Endothelial cell of umbilical vein (primary cell): ENCODE results near the gene OSGIN1. TPM values are rescaled to one million over a fixed set of nuclear protein-coding genes. Genes with fewer than 3 reads are reported as not detected.

Experiments
- BruUV-seq: library from RNA; stranded (reverse); fragments of 400-500 nt; replicated peaks from 2 replicates; lab custom pipeline; 2021; lab: Mats Ljungman, UMichigan
- CTCF ChIA-PET: fragments of 300-600, 350-600 bp; sonication (Branson Sonifier 250); formaldehyde crosslinking; loops from one replicate; lab custom pipeline; 2021; ENCODE audit warnings: antibody characterized with exemption, inconsistent platforms; lab: Charles Lee
- POLR2A ChIA-PET: fragments of 300-600, 350-600 bp; sonication (Branson Sonifier 250); formaldehyde crosslinking; loops from one replicate; lab custom pipeline; 2021; ENCODE audit warnings: antibody characterized with exemption, inconsistent platforms; lab: Charles Lee
- DNase-seq: peaks from one replicate; pipeline ENCODE4 v3.0.0-alpha.2; 2011; ENCODE audit warnings: low read depth, low spot score
- FAIRE-seq: peaks from 2 replicates; lab custom pipeline; 2011; peaks lifted over from hg19 to GRCh38; lab: Jason Lieb, UNC
- H2AFZ ChIP-seq: 2 replicates; pipeline ENCODE4 v1.6.0; 2012; ENCODE audit warnings: low read depth, low read length, control low read depth, inconsistent platforms
- H3K27ac ChIP-seq: 2 replicates; pipeline ENCODE4 v1.5.1; 2011; ENCODE audit warnings: low read depth, mild to moderate bottlenecking, control low read depth, low read length, moderate library complexity; ENCODE audit not compliant: insufficient read depth
- H3K27me3 ChIP-seq, 2 experiments: 2 replicates each; pipeline versions ENCODE4 v1.6.0 to v1.6.1; 2011; ENCODE audit warnings: low read length in 2 of 2, mixed read lengths in 1 of 2; ENCODE audit not compliant: control insufficient read depth in 2 of 2, insufficient read depth in 2 of 2
- H3K36me3 ChIP-seq, 2 experiments: 2 replicates in 1 of 2; 3 replicates in 1 of 2; pipeline ENCODE4 v1.5.1; 2011; ENCODE audit warnings: low read length in 2 of 2, mild to moderate bottlenecking in 1 of 2, moderate library complexity in 1 of 2; ENCODE audit not compliant: control insufficient read depth in 2 of 2, insufficient read depth in 2 of 2; ENCODE audit errors: extremely low read depth in 1 of 2
- H3K4me1 ChIP-seq: 3 replicates; pipeline ENCODE4 v1.5.1; 2011; ENCODE audit warnings: mild to moderate bottlenecking, low read length; ENCODE audit not compliant: control insufficient read depth, insufficient read depth; ENCODE audit errors: extremely low read depth
- H3K4me2 ChIP-seq: 2 replicates; pipeline ENCODE4 v1.6.1; 2011; ENCODE audit warnings: low read length, control low read depth, mixed read lengths; ENCODE audit not compliant: insufficient read depth
- H3K4me3 ChIP-seq, 3 experiments: fragments of 200-600 bp in 1 of 3; sonication (generic), shearing (Covaris generic) in 1 of 3; replicated peaks in 1 of 3; 2 replicates each; pipeline ENCODE4 v1.5.1; 2011 to 2016; ENCODE audit warnings: control low read depth in 3 of 3, low read length in 3 of 3, mild to moderate bottlenecking in 2 of 3, inconsistent platforms in 1 of 3, low read depth in 1 of 3, moderate library complexity in 1 of 3; ENCODE audit not compliant: insufficient read depth in 1 of 3
- H3K79me2 ChIP-seq: 2 replicates; pipeline ENCODE4 v1.6.0; 2012; ENCODE audit warnings: low read length, inconsistent platforms; ENCODE audit not compliant: control insufficient read depth, insufficient read depth
- H3K9ac ChIP-seq: replicated peaks from 2 replicates; pipeline ENCODE3; 2011; ENCODE audit warnings: low read length, control low read depth; ENCODE audit not compliant: insufficient read depth; ENCODE audit errors: extremely low read depth
- H3K9me1 ChIP-seq: replicated peaks from 3 replicates; pipeline ENCODE4 v1.6.0; 2011; ENCODE audit warnings: mild to moderate bottlenecking, low read length; ENCODE audit not compliant: control insufficient read depth, insufficient read depth; ENCODE audit errors: extremely low read depth
- H3K9me3 ChIP-seq: replicated peaks from 2 replicates; pipeline ENCODE4 v1.5.1; 2012; ENCODE audit warnings: low read length, inconsistent platforms; ENCODE audit not compliant: control insufficient read depth, insufficient read depth
- H4K20me1 ChIP-seq: replicated peaks from 2 replicates; pipeline ENCODE3; 2011; ENCODE audit warnings: mild to moderate bottlenecking, low read length; ENCODE audit not compliant: control insufficient read depth, insufficient read depth; ENCODE audit errors: extremely low read depth
- EZH2 ChIP-seq: IDR thresholded peaks from 2 replicates; pipeline ENCODE4 v1.6.1; 2012; ENCODE audit warnings: borderline replicate concordance, low read depth, mild to moderate bottlenecking, moderate library complexity, low read length, inconsistent platforms; ENCODE audit not compliant: severe bottlenecking
- FOS ChIP-seq: IDR thresholded peaks from 2 replicates; pipeline ENCODE4 v1.6.1; 2011; ENCODE audit warnings: mild to moderate bottlenecking, low read length, moderate library complexity, borderline replicate concordance; ENCODE audit not compliant: insufficient read depth
- GATA2 ChIP-seq: IDR thresholded peaks from 2 replicates; pipeline ENCODE4 v1.7.0; 2011; ENCODE audit warnings: low read depth, mild to moderate bottlenecking, moderate library complexity, mixed read lengths, low read length; ENCODE audit not compliant: insufficient read length, insufficient read depth
- JUN ChIP-seq: IDR thresholded peaks from 2 replicates; pipeline ENCODE4 v1.6.1; 2011; ENCODE audit warnings: borderline replicate concordance, low read depth; ENCODE audit not compliant: insufficient read length, insufficient read depth
- MYC ChIP-seq: IDR thresholded peaks from one replicate; pipeline ENCODE4 v1.6.1; 2011; ENCODE audit warnings: mild to moderate bottlenecking, low read depth, low read length
- POLR2A ChIP-seq: IDR thresholded peaks from 2 replicates; pipeline ENCODE4 v1.6.1; 2012; ENCODE audit warnings: low read depth, mild to moderate bottlenecking, control low read depth, low read length
- POLR2AphosphoS5 ChIP-seq: IDR thresholded peaks from 2 replicates; pipeline ENCODE4 v1.6.1; 2012; ENCODE audit warnings: low read depth, mild to moderate bottlenecking, control low read depth, low read length, moderate library complexity; ENCODE audit not compliant: insufficient read depth
- dilution Hi-C: fragments of 300-500 bp; cut with MboI; formaldehyde crosslinking; loops from one replicate; pipeline ENCODE4 v1.15.0; 2019; ENCODE audit warnings: low sequenced_read_pairs; ENCODE audit not compliant: extremely low pct_ligation_motif_present
- intact Hi-C: fragments of 100-400 bp; cut with micrococcal nuclease; formaldehyde crosslinking; loops from one replicate; pipeline ENCODE4 v1.10.0; 2022
- polyA plus RNA-seq, 4 experiments: library from polyadenylated mRNA; depleted of rRNA in 3 of 4; stranded (reverse) in 3 of 4; unstranded in 1 of 4; fragments of >200 nt; gene quantifications; 2 replicates each; pipeline versions ENCODE4 v1.2.1 to v1.2.3, GENCODE V29; 2011 to 2012; ENCODE audit warnings: missing spikeins in 1 of 4
- total RNA-seq: library from RNA; stranded (reverse); gene quantifications from 2 replicates; pipeline ENCODE4 v1.2.3, GENCODE V29; 2021
- TF ChIP-seq, protein P1 (sequence below), 2 donors: IDR thresholded peaks; 1 replicate in 1 of 2; 2 replicates in 1 of 2; pipeline ENCODE4 v1.5.1; 2011; ENCODE audit warnings: low read length in 2 of 2, mild to moderate bottlenecking in 2 of 2, moderate library complexity in 2 of 2, control low read depth in 1 of 2, inconsistent platforms in 1 of 2, low read depth in 1 of 2; ENCODE audit not compliant: insufficient read depth in 1 of 2; ENCODE audit errors: extremely low read depth in 1 of 2
- TF ChIP-seq, protein P2 (sequence below): IDR thresholded peaks from 2 replicates; pipeline ENCODE4 v1.6.1; 2011; ENCODE audit not compliant: insufficient read depth, insufficient read length

Gene OSGIN1
- total and polyA plus RNA-seq, 2 donors (not counting 3 experiments of a cell fraction or from before 2014, with no cell fraction given), result 9.2 to 11.0 TPM

DNA sequence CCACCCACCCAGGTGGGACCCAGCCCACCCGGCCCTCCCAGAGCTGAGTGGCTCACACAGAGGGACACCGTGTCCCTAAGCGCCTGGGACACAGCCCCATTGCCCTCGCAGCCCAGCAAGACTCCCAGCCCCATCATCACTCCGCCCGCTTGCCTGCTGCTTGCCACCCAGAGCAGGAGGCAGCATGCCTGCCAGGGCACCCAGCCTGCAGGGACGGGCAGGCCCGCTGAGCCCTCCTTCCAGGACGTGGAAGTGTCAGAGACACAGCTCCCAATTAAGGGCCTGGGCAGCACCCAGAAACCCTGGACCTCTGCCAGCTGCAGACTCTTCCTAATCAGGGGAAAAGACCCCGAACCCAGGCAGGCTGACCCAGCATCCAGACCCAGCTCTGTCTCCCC, 17.2 kb upstream of the OSGIN1 start:
- dilution Hi-C loops, result no loop called here
- no peaks in the 10 kb centered on the region for H3K9me3 ChIP-seq
- peaks cover 5% of the 10 kb centered on the region for H3K4me1 ChIP-seq
- H3K4me2 ChIP-seq, result no peak overlapping the region
- BruUV-seq, result no TSS peak
- H3K36me3 ChIP-seq, result no peaks in the 10 kb centered on the region
- no peaks in the 10 kb centered on the region for H3K79me2 ChIP-seq
- no peak overlapping the region for H2AFZ ChIP-seq
- POLR2A ChIA-PET, result no interaction called here
- TF ChIP-seq POLR2A, result no peak
- TF ChIP-seq, protein P1, sequence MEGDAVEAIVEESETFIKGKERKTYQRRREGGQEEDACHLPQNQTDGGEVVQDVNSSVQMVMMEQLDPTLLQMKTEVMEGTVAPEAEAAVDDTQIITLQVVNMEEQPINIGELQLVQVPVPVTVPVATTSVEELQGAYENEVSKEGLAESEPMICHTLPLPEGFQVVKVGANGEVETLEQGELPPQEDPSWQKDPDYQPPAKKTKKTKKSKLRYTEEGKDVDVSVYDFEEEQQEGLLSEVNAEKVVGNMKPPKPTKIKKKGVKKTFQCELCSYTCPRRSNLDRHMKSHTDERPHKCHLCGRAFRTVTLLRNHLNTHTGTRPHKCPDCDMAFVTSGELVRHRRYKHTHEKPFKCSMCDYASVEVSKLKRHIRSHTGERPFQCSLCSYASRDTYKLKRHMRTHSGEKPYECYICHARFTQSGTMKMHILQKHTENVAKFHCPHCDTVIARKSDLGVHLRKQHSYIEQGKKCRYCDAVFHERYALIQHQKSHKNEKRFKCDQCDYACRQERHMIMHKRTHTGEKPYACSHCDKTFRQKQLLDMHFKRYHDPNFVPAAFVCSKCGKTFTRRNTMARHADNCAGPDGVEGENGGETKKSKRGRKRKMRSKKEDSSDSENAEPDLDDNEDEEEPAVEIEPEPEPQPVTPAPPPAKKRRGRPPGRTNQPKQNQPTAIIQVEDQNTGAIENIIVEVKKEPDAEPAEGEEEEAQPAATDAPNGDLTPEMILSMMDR (IDR thresholded peaks at IDR 0.05; ENCODE audit: extremely low read depth in 1 of 2, insufficient read depth in 1 of 2, low read depth in 1 of 2, low read length in 2 of 2), result no peak
- TF ChIP-seq GATA2, result no peak
- no peak for TF ChIP-seq JUN
- TF ChIP-seq, protein P2, sequence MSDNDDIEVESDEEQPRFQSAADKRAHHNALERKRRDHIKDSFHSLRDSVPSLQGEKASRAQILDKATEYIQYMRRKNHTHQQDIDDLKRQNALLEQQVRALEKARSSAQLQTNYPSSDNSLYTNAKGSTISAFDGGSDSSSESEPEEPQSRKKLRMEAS, result no peak
- TF ChIP-seq POLR2AphosphoS5, result no peak
- no peak for TF ChIP-seq FOS
- TF ChIP-seq EZH2, result no peak
- TF ChIP-seq MYC, result no peak
- H3K27me3 ChIP-seq, result no peaks in the 10 kb centered on the region
- DNase-seq, result no peak
- intact Hi-C loops, result no loop called here
- H4K20me1 ChIP-seq, result no peaks in the 10 kb centered on the region
- no peak overlapping the region for H3K27ac ChIP-seq
- H3K9me1 ChIP-seq, result no peaks in the 10 kb centered on the region
- no peak for FAIRE-seq
- H3K4me3 ChIP-seq, result no peak overlapping the region
- CTCF ChIA-PET, result interaction anchor here (0.5 to 1.2 kb wide), 3 partner anchors 9 to 1690 kb away, joined by 3 to 4 read pairs (median 3); no protein-coding TSS in a partner anchor
- no peak overlapping the region for H3K9ac ChIP-seq
